Activated T-helper 1 cell treated with anti-CD3 and anti-CD28 coated beads, Interleukin-12 subunit alpha, Interleukin-12 subunit beta, Interleukin-2, Interleukin-4 antibody, amounts not matched to agents 30 ng/mL and 10 ng/mL and 1 ng/mL, durations not matched to agents 14 hours and 24 hours and 36 hours (primary cell): Measurements from ENCODE around the gene TSNAX. TPM values are rescaled to one million over a fixed set of nuclear protein-coding genes. Genes with fewer than 3 reads are reported as not detected.
"Not testable (repeated sequence)": the region's sequence is repeated elsewhere in the genome, so short reads cannot be mapped to it uniquely, and the experiment has no call there.

Experiments used
- DNase-seq: peaks from one replicate; pipeline ENCODE4 v3.0.0; 2021; ENCODE audit warnings: low spot score
- H3K27ac Mint-ChIP-seq: one replicate; pipeline ENCODE4 v1.8.0; 2021; ENCODE audit warnings: mild to moderate bottlenecking, mixed read lengths
- H3K27me3 Mint-ChIP-seq: one replicate; pipeline ENCODE4 v1.8.0; 2022; ENCODE audit warnings: mild to moderate bottlenecking, moderate library complexity, mixed read lengths; ENCODE audit not compliant: insufficient read depth
- H3K36me3 Mint-ChIP-seq: one replicate; pipeline ENCODE4 v1.8.0; 2021; ENCODE audit warnings: low read depth, mixed read lengths
- H3K4me1 Mint-ChIP-seq: one replicate; pipeline ENCODE4 v1.8.0; 2021; ENCODE audit warnings: low read depth, mixed read lengths
- H3K4me3 Mint-ChIP-seq: one replicate; pipeline ENCODE4 v1.8.0; 2021; ENCODE audit warnings: mild to moderate bottlenecking, moderate library complexity, mixed read lengths
- H3K9me3 Mint-ChIP-seq: one replicate; pipeline ENCODE4 v1.8.0; 2021; ENCODE audit warnings: mixed read lengths
- intact Hi-C: fragments of 100-400 bp; cut with micrococcal nuclease; formaldehyde crosslinking; loops from one replicate; pipeline ENCODE4 v1.15.1; 2024
- total RNA-seq: library from RNA; stranded (reverse); gene quantifications from 2 replicates; pipeline ENCODE4 v1.2.3, GENCODE V29; 2022

TSNAX gene
- total RNA-seq, 1 donor from 2014 or later = 42.7 TPM

- H3K27ac Mint-ChIP-seq, H3K4me3 Mint-ChIP-seq, DNase-seq, H3K36me3 Mint-ChIP-seq, H3K4me1 Mint-ChIP-seq, intact Hi-C loops: not testable (repeated sequence)
- Mint-ChIP-seq H3K27me3 (peaks cover 15% of the 10 kb centered on the region), H3K9me3 (peaks cover 25% of the 10 kb centered on the region)
These were observed 25.3 kb upstream of the TSNAX start for GRCh38 chr1:231503168-231503567.

GRCh38 chr1:231507476-231508355 lies 20.8 kb upstream of the TSNAX start:
- no peak overlapping the region for H3K4me3 Mint-ChIP-seq
- peaks cover 5% of the 10 kb centered on the region for H3K4me1 Mint-ChIP-seq
- peaks cover 17% of the 10 kb centered on the region for H3K27me3 Mint-ChIP-seq
- no peak overlapping the region for H3K27ac Mint-ChIP-seq
- H3K36me3 Mint-ChIP-seq = no peaks in the 10 kb centered on the region
- intact Hi-C loops = no loop called here
- peaks cover 2% of the 10 kb centered on the region for H3K9me3 Mint-ChIP-seq
- DNase-seq = no peak

- Mint-ChIP-seq H3K4me3 (no peak overlapping the region), H3K27me3 (peaks cover 17% of the 10 kb centered on the region), H3K4me1 (peaks cover 5% of the 10 kb centered on the region), H3K27ac (no peak overlapping the region), H3K9me3 (no peaks in the 10 kb centered on the region), H3K36me3 (no peaks in the 10 kb centered on the region)
- no peak for DNase-seq
- intact Hi-C loops = no loop called here
These were observed 20.0 kb upstream of the TSNAX start for GRCh38 chr1:231508497-231508896.

GRCh38 chr1:231508941-231509340 lies 19.5 kb upstream of the TSNAX start:
- peaks cover 15% of the 10 kb centered on the region for H3K27me3 Mint-ChIP-seq
- H3K9me3 Mint-ChIP-seq = no peaks in the 10 kb centered on the region
- H3K27ac Mint-ChIP-seq = no peak overlapping the region
- DNase-seq = no peak
- no peak overlapping the region for H3K4me3 Mint-ChIP-seq
- intact Hi-C loops = no loop called here
- no peaks in the 10 kb centered on the region for H3K36me3 Mint-ChIP-seq
- peaks cover 5% of the 10 kb centered on the region for H3K4me1 Mint-ChIP-seq

GRCh38 chr1:231512147-231512698 lies 16.2 kb upstream of the TSNAX start:
- Mint-ChIP-seq H3K4me3 (no peak overlapping the region), H3K27ac (no peak overlapping the region), H3K4me1 (peaks cover 5% of the 10 kb centered on the region), H3K9me3 (no peaks in the 10 kb centered on the region), H3K36me3 (no peaks in the 10 kb centered on the region), H3K27me3 (peaks cover 17% of the 10 kb centered on the region)
- DNase-seq = no peak
- intact Hi-C loops = no loop called here

GRCh38 chr1:231515748-231516147 lies 12.7 kb upstream of the TSNAX start:
- intact Hi-C loops = no loop called here
- no peak overlapping the region for H3K4me3 Mint-ChIP-seq
- no peak overlapping the region for H3K27ac Mint-ChIP-seq
- no peaks in the 10 kb centered on the region for H3K9me3 Mint-ChIP-seq
- no peaks in the 10 kb centered on the region for H3K4me1 Mint-ChIP-seq
- H3K36me3 Mint-ChIP-seq = no peaks in the 10 kb centered on the region
- H3K27me3 Mint-ChIP-seq = peaks cover 25% of the 10 kb centered on the region
- no peak for DNase-seq

- DNase-seq = no peak
- Mint-ChIP-seq H3K9me3 (no peaks in the 10 kb centered on the region), H3K27me3 (peaks cover 23% of the 10 kb centered on the region), H3K4me1 (no peaks in the 10 kb centered on the region), H3K27ac (no peak overlapping the region), H3K36me3 (peaks cover 4% of the 10 kb centered on the region), H3K4me3 (no peak overlapping the region)
- intact Hi-C loops = no loop called here
These were observed 11.4 kb upstream of the TSNAX start for GRCh38 chr1:231517076-231517475.

- intact Hi-C loops = no loop called here
- H3K4me1 Mint-ChIP-seq = no peaks in the 10 kb centered on the region
These were observed 9.9 kb upstream of the TSNAX start for GRCh38 chr1:231518485-231519034.

GRCh38 chr1:231519166-231519565 lies 9.3 kb upstream of the TSNAX start:
- Mint-ChIP-seq H3K27me3 (peaks cover 21% of the 10 kb centered on the region), H3K27ac (no peak overlapping the region), H3K9me3 (no peaks in the 10 kb centered on the region), H3K4me1 (no peaks in the 10 kb centered on the region), H3K4me3 (no peak overlapping the region), H3K36me3 (peaks cover 12% of the 10 kb centered on the region)
- no peak for DNase-seq
- intact Hi-C loops = no loop called here

More at GRCh38 chr1:231518485-231519034, 9.9 kb upstream of the TSNAX start:
- no peak for DNase-seq
- Mint-ChIP-seq H3K27ac (no peak overlapping the region), H3K4me3 (no peak overlapping the region), H3K9me3 (no peaks in the 10 kb centered on the region), H3K36me3 (peaks cover 8% of the 10 kb centered on the region), H3K27me3 (peaks cover 23% of the 10 kb centered on the region)

GRCh38 chr1:231522038-231522437 lies 6.4 kb upstream of the TSNAX start:
- intact Hi-C loops = no loop called here

GRCh38 chr1:231522931-231523642 lies 5.4 kb upstream of the TSNAX start:
- intact Hi-C loops = no loop called here
- peaks cover 17% of the 10 kb centered on the region for H3K4me1 Mint-ChIP-seq
- DNase-seq = no peak

More at GRCh38 chr1:231522038-231522437, 6.4 kb upstream of the TSNAX start:
- DNase-seq = no peak
- Mint-ChIP-seq H3K27ac (no peak overlapping the region), H3K4me3 (no peak overlapping the region), H3K27me3 (peaks cover 10% of the 10 kb centered on the region), H3K9me3 (no peaks in the 10 kb centered on the region), H3K36me3 (peaks cover 13% of the 10 kb centered on the region), H3K4me1 (peaks cover 7% of the 10 kb centered on the region)

GRCh38 chr1:231523816-231524215 lies 4.7 kb upstream of the TSNAX start:
- intact Hi-C loops = no loop called here
- no peak overlapping the region for H3K4me3 Mint-ChIP-seq
- peaks cover 22% of the 10 kb centered on the region for H3K4me1 Mint-ChIP-seq
- H3K36me3 Mint-ChIP-seq = peaks cover 13% of the 10 kb centered on the region
- no peak overlapping the region for H3K27ac Mint-ChIP-seq
- no peak for DNase-seq
- H3K27me3 Mint-ChIP-seq = peaks cover 2% of the 10 kb centered on the region
- H3K9me3 Mint-ChIP-seq = no peaks in the 10 kb centered on the region

More at GRCh38 chr1:231522931-231523642, 5.4 kb upstream of the TSNAX start:
- no peak overlapping the region for H3K4me3 Mint-ChIP-seq
- H3K27me3 Mint-ChIP-seq = peaks cover 8% of the 10 kb centered on the region
- no peak overlapping the region for H3K27ac Mint-ChIP-seq
- no peaks in the 10 kb centered on the region for H3K9me3 Mint-ChIP-seq
- peaks cover 13% of the 10 kb centered on the region for H3K36me3 Mint-ChIP-seq
